Choroid plexus epithelial cell (primary cell): Measurements from ENCODE around the gene EIF4B.

Experiments used
- DNase-seq: peaks from one replicate; pipeline ENCODE4 v3.0.0-alpha.2; 2010; ENCODE audit warnings: low read depth
- H3K4me3 ChIP-seq: 2 replicates; pipeline ENCODE4 v1.5.1; 2011; ENCODE audit warnings: low read depth, mild to moderate bottlenecking, control low read depth, low read length, moderate library complexity
- TF ChIP-seq, protein P1 (sequence below): conservative IDR thresholded peaks from 2 replicates; pipeline ENCODE4 v1.5.1; 2011; ENCODE audit warnings: low read depth, mild to moderate bottlenecking, control low read depth, inconsistent platforms, low read length, moderate library complexity

The EIF4B gene

GRCh38 chr12:53060064-53060720 is 53.9 kb downstream of the EIF4B start:
- TF ChIP-seq, protein P1, sequence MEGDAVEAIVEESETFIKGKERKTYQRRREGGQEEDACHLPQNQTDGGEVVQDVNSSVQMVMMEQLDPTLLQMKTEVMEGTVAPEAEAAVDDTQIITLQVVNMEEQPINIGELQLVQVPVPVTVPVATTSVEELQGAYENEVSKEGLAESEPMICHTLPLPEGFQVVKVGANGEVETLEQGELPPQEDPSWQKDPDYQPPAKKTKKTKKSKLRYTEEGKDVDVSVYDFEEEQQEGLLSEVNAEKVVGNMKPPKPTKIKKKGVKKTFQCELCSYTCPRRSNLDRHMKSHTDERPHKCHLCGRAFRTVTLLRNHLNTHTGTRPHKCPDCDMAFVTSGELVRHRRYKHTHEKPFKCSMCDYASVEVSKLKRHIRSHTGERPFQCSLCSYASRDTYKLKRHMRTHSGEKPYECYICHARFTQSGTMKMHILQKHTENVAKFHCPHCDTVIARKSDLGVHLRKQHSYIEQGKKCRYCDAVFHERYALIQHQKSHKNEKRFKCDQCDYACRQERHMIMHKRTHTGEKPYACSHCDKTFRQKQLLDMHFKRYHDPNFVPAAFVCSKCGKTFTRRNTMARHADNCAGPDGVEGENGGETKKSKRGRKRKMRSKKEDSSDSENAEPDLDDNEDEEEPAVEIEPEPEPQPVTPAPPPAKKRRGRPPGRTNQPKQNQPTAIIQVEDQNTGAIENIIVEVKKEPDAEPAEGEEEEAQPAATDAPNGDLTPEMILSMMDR, result no peak
- no peak for DNase-seq
- no peak overlapping the region for H3K4me3 ChIP-seq

- no peak for DNase-seq
- TF ChIP-seq, protein P1, result no peak
- H3K4me3 ChIP-seq, result no peak overlapping the region
Measured at GRCh38 chr12:53060721-53061276, 54.5 kb downstream of the EIF4B start.

DNA sequence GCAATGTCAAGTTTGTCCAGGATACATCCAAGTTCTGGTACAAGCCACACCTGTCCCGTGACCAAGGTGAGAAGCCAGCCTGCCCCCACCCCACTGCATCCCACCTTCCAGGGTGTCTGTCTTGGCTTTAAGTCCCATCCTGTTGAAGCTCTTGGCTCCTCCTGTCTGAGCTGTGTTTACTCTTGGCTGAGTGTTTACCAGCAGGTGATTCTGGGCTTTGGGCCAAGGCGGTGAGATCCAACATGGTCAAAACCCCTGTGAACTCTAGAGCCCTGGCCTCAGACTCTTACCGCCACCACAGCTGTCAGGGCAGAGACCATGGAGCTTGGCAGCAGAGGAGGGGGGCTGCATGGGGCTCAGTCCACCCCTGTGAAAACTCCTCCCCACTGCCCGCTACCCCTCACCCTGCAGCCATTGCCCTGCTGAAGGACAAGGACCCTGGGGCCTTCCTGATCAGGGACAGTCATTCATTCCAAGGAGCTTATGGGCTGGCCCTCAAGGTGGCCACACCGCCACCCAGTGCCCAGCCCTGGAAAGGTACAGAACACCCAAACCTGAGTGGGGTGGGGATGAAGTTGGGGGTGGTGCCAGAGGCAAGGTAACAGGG is 55.3 kb downstream of the EIF4B start:
- no peak overlapping the region for H3K4me3 ChIP-seq
- TF ChIP-seq, protein P1, result peak; percentile 38
- DNase-seq, result peak; percentile 48

DNA sequence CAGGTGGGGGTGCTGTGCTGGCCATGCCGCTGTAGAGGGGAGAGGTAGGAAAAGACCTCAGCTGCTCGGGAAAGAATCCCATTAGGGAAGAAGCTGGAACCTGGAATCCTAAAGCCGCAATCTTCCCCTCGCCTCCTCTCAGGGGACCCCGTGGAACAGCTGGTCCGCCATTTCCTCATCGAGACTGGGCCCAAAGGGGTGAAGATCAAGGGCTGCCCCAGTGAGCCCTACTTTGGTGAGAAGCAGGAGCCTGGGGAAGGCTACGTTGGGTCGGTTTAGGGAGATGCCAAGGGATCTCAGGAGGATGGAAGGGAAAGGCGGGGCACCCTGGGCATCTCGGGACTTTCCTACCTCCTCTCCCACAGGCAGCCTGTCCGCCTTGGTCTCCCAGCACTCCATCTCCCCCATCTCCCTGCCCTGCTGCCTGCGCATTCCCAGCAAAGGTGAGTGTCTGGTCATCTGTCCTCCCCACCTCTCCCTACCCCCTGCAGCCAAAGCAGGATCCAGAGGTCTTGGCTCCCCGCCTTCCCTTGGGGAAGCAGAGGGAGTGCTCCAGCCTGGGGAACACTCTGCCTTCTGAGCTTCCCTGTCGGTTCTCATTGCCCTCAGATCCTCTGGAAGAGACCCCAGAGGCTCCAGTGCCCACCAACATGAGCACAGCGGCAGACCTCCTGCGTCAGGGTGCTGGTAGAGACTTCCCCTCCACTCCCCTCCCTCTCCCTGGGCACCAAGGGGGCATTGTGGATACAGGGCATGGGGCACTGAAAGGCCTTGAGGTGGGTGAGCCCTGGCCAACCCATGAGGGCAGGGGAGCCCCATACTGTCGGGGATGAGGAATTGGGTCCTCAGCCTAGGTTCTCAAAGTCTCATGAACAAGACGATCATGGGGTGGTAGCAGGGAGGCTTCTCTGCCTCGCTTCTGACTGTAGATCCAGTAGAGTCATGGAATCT is 56.0 kb downstream of the EIF4B start:
- DNase-seq, result no peak
- TF ChIP-seq, protein P1, result no peak
- no peak overlapping the region for H3K4me3 ChIP-seq

DNA sequence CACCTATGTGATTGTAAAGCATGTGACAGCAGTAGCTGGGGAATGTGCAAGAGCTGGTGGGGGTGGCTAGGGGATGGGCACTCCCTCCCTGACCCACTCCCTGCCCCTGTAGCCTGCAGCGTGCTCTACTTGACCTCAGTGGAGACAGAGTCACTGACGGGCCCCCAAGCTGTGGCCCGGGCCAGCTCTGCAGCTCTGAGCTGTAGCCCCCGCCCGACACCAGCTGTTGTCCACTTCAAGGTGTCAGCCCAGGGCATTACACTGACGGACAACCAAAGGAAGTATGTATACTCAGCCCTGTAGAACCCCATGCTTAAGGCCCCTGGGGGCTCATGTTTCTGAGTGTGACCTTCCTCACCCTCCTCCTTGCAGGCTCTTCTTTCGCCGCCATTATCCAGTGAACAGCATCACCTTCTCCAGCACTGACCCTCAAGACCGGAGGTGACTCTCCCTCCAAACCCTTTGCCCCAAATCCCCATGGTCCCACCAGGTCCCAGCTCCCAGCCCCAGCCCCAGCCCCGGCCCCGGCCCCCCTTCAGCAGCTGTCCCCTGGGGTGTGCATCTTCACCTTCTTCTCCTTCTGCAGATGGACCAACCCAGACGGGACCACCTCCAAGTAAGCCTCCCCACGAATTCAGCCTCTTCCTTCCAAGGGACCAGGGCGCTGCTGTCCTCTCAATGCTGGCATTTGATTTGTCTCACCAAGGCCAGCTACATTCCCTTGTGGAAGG is 56.9 kb downstream of the EIF4B start:
- no peak for DNase-seq

More for the DNA sequence above, 56.9 kb downstream of the EIF4B start:
- no peak overlapping the region for H3K4me3 ChIP-seq
- TF ChIP-seq, protein P1, result peak; percentile 23
